HepG2 (cell line): ENCODE results near the gene PSMC3IP. TPM values are rescaled to one million over a fixed set of nuclear protein-coding genes. Genes with fewer than 3 reads are reported as not detected.

ENCODE experiments used
- AHR ChIP-seq: IDR thresholded peaks from 2 replicates; pipeline ENCODE4 v1.6.1; 2018; ENCODE audit warnings: missing genetic modification reagents, missing compliant biosample characterization
- CCAR2 ChIP-seq: fragments of 200-400 bp; formaldehyde crosslinking; optimal IDR thresholded peaks from 2 replicates; pipeline ENCODE3; 2018; ENCODE audit warnings: low read depth, mild to moderate bottlenecking, low read length, moderate library complexity
- ELF1 ChIP-seq: sonication (generic); formaldehyde crosslinking; IDR thresholded peaks from 2 replicates; pipeline ENCODE4 v1.4.0; 2020; ENCODE audit warnings: missing genetic modification reagents
- JUNB ChIP-seq: sonication (generic); formaldehyde crosslinking; IDR thresholded peaks from 2 replicates; pipeline ENCODE4 v1.8.0; 2022; ENCODE audit warnings: missing genetic modification reagents, mild to moderate bottlenecking, borderline replicate concordance
- NFE2 ChIP-seq: sonication (generic); formaldehyde crosslinking; IDR thresholded peaks from 2 replicates; pipeline ENCODE4 v1.4.0; 2020; ENCODE audit warnings: missing genetic modification reagents
- NFRKB ChIP-seq: fragments of 450-650 bp; IDR thresholded peaks from 2 replicates; pipeline ENCODE4 v1.6.1; 2017
- PCBP1 ChIP-seq: fragments of 200-400 bp; formaldehyde crosslinking; IDR thresholded peaks from 2 replicates; pipeline ENCODE4 v1.6.1; 2017; ENCODE audit warnings: mild to moderate bottlenecking, low read depth, low read length, borderline replicate concordance
- PHF21A ChIP-seq: sonication (generic); formaldehyde crosslinking; IDR thresholded peaks from 2 replicates; pipeline ENCODE4 v1.5.0; 2020; ENCODE audit warnings: mild to moderate bottlenecking, missing genetic modification reagents
- PHF8 ChIP-seq: sonication (generic); formaldehyde crosslinking; IDR thresholded peaks from 2 replicates; pipeline ENCODE4 v1.5.0; 2020; ENCODE audit warnings: missing genetic modification reagents
- RORA ChIP-seq: sonication (generic); formaldehyde crosslinking; IDR thresholded peaks from 2 replicates; pipeline ENCODE4 v1.5.0; 2020; ENCODE audit warnings: mild to moderate bottlenecking, missing genetic modification reagents, moderate library complexity
- SIN3A ChIP-seq: IDR thresholded peaks from 2 replicates; pipeline ENCODE4 v1.6.1; 2011; ENCODE audit warnings: low read depth, mild to moderate bottlenecking, control low read depth, low read length, borderline replicate concordance
- TEAD3 ChIP-seq: optimal IDR thresholded peaks from 2 replicates; pipeline ENCODE3; 2016; ENCODE audit warnings: borderline replicate concordance
- XRCC5 ChIP-seq: fragments of 200-400 bp; formaldehyde crosslinking; optimal IDR thresholded peaks from 2 replicates; pipeline ENCODE3; 2017; ENCODE audit warnings: mild to moderate bottlenecking, low read length
- ZNF343 ChIP-seq: sonication (generic); formaldehyde crosslinking; IDR thresholded peaks from 2 replicates; pipeline ENCODE4 v1.4.0; 2020; ENCODE audit warnings: mild to moderate bottlenecking, missing genetic modification reagents
- ZNF354B ChIP-seq: sonication (generic); formaldehyde crosslinking; IDR thresholded peaks from 2 replicates; pipeline ENCODE4 v1.8.0; 2022; ENCODE audit warnings: mild to moderate bottlenecking, missing genetic modification reagents
- ZNF564 ChIP-seq: sonication (generic); formaldehyde crosslinking; IDR thresholded peaks from 2 replicates; pipeline ENCODE4 v1.8.1; 2023; ENCODE audit warnings: mild to moderate bottlenecking, missing genetic modification reagents
- ZNF598 ChIP-seq: sonication (generic); formaldehyde crosslinking; IDR thresholded peaks from 2 replicates; pipeline ENCODE4 v1.5.1; 2020; ENCODE audit warnings: mild to moderate bottlenecking, missing genetic modification reagents, borderline replicate concordance
- ZNF660 ChIP-seq: sonication (generic); formaldehyde crosslinking; IDR thresholded peaks from 2 replicates; pipeline ENCODE4 v1.5.1; 2020; ENCODE audit warnings: mild to moderate bottlenecking, low read depth, missing genetic modification reagents, borderline replicate concordance
- ZNF724P ChIP-seq: sonication (generic); formaldehyde crosslinking; IDR thresholded peaks from 2 replicates; pipeline ENCODE4 v1.8.0; 2022; ENCODE audit warnings: missing genetic modification reagents, borderline replicate concordance
- polyA plus RNA-seq, 8 experiments: library from polyadenylated mRNA; depleted of rRNA in 3 of 8; stranded (reverse) in 7 of 8; unstranded in 1 of 8; fragments of >200 nt; fragmentation: Illumina TruSeq in 4 of 8; extraction: Trizol in 4 of 8; gene quantifications; 2 replicates each; pipeline versions ENCODE4 v1.2.1 to v1.2.3, GENCODE V29; 2011 to 2016; ENCODE audit warnings: low read depth in 4 of 8, missing spikeins in 1 of 8, mixed read lengths in 1 of 8; ENCODE audit not compliant: insufficient read depth in 1 of 8
- total RNA-seq, 5 experiments: library from RNA; depleted of rRNA; stranded (reverse); fragments of >200 nt; fragmentation: Illumina TruSeq; extraction: Trizol; gene quantifications; 2 replicates each; pipeline ENCODE4 v1.2.3, GENCODE V29; 2016; ENCODE audit warnings: low read depth in 1 of 5
- TF ChIP-seq, protein P1 (sequence below): sonication (generic); formaldehyde crosslinking; IDR thresholded peaks from 2 replicates; pipeline ENCODE4 v1.4.0; 2020; ENCODE audit warnings: missing genetic modification reagents
- TF ChIP-seq, protein P2 (sequence below): sonication (generic); formaldehyde crosslinking; IDR thresholded peaks from 2 replicates; pipeline ENCODE4 v1.4.0; 2020; ENCODE audit warnings: missing genetic modification reagents
- TF ChIP-seq, protein P3 (sequence below): sonication (generic); IDR thresholded peaks from 2 replicates; pipeline ENCODE4 v1.6.1; 2016; ENCODE audit warnings: low read depth, borderline replicate concordance

Gene PSMC3IP
- total and polyA plus RNA-seq, 2 of the 13 experiments (the other 11 are each of a cell fraction or from before 2014, with no cell fraction given) = 6.5 to 22.4 TPM

- TF ChIP-seq, protein P1, sequence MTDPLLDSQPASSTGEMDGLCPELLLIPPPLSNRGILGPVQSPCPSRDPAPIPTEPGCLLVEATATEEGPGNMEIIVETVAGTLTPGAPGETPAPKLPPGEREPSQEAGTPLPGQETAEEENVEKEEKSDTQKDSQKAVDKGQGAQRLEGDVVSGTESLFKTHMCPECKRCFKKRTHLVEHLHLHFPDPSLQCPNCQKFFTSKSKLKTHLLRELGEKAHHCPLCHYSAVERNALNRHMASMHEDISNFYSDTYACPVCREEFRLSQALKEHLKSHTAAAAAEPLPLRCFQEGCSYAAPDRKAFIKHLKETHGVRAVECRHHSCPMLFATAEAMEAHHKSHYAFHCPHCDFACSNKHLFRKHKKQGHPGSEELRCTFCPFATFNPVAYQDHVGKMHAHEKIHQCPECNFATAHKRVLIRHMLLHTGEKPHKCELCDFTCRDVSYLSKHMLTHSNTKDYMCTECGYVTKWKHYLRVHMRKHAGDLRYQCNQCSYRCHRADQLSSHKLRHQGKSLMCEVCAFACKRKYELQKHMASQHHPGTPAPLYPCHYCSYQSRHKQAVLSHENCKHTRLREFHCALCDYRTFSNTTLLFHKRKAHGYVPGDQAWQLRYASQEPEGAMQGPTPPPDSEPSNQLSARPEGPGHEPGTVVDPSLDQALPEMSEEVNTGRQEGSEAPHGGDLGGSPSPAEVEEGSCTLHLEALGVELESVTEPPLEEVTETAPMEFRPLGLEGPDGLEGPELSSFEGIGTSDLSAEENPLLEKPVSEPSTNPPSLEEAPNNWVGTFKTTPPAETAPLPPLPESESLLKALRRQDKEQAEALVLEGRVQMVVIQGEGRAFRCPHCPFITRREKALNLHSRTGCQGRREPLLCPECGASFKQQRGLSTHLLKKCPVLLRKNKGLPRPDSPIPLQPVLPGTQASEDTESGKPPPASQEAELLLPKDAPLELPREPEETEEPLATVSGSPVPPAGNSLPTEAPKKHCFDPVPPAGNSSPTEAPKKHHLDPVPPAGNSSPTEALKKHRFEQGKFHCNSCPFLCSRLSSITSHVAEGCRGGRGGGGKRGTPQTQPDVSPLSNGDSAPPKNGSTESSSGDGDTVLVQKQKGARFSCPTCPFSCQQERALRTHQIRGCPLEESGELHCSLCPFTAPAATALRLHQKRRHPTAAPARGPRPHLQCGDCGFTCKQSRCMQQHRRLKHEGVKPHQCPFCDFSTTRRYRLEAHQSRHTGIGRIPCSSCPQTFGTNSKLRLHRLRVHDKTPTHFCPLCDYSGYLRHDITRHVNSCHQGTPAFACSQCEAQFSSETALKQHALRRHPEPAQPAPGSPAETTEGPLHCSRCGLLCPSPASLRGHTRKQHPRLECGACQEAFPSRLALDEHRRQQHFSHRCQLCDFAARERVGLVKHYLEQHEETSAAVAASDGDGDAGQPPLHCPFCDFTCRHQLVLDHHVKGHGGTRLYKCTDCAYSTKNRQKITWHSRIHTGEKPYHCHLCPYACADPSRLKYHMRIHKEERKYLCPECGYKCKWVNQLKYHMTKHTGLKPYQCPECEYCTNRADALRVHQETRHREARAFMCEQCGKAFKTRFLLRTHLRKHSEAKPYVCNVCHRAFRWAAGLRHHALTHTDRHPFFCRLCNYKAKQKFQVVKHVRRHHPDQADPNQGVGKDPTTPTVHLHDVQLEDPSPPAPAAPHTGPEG (CRISPR knock-in tag) = no peak; the same call in 1 of the 2 replicates
- TF ChIP-seq CCAR2 = no peak
- TF ChIP-seq PHF21A (CRISPR knock-in tag) = peak; percentile 53; the same call in 1 of the 2 replicates
- no peak; the same call in 1 of the 2 replicates for TF ChIP-seq ZNF354B (CRISPR knock-in tag)
- TF ChIP-seq, protein P2, sequence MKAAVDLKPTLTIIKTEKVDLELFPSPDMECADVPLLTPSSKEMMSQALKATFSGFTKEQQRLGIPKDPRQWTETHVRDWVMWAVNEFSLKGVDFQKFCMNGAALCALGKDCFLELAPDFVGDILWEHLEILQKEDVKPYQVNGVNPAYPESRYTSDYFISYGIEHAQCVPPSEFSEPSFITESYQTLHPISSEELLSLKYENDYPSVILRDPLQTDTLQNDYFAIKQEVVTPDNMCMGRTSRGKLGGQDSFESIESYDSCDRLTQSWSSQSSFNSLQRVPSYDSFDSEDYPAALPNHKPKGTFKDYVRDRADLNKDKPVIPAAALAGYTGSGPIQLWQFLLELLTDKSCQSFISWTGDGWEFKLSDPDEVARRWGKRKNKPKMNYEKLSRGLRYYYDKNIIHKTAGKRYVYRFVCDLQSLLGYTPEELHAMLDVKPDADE (CRISPR knock-in tag) = peak; percentile 46; the same call in 1 of the 2 replicates
- no peak for TF ChIP-seq NFRKB
- TF ChIP-seq JUNB (CRISPR knock-in tag) = no peak
- 0 out of 2 replicates have a peak, but pooled peaks have one; percentile 26 for TF ChIP-seq ELF1 (CRISPR knock-in tag)
- TF ChIP-seq AHR (CRISPR knock-in tag) = no peak
- no peak for TF ChIP-seq NFE2 (CRISPR knock-in tag)
- peak; percentile 73; the same call in 1 of the 2 replicates for TF ChIP-seq ZNF598 (CRISPR knock-in tag)
- no peak for TF ChIP-seq TEAD3
- TF ChIP-seq XRCC5 = peak; percentile 45
- TF ChIP-seq RORA (CRISPR knock-in tag) = no peak
- TF ChIP-seq PHF8 (CRISPR knock-in tag) = peak; percentile 41
- no peak for TF ChIP-seq PCBP1
- peak; percentile 54; the same call in 1 of the 2 replicates for TF ChIP-seq ZNF564
- TF ChIP-seq ZNF660 (CRISPR knock-in tag) = no peak
- TF ChIP-seq, protein P3, sequence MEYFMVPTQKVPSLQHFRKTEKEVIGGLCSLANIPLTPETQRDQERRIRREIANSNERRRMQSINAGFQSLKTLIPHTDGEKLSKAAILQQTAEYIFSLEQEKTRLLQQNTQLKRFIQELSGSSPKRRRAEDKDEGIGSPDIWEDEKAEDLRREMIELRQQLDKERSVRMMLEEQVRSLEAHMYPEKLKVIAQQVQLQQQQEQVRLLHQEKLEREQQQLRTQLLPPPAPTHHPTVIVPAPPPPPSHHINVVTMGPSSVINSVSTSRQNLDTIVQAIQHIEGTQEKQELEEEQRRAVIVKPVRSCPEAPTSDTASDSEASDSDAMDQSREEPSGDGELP = peak; percentile 11; the same call in 1 of the 2 replicates
- TF ChIP-seq ZNF724P = no peak
- no peak for TF ChIP-seq SIN3A
- TF ChIP-seq ZNF343 (CRISPR knock-in tag) = no peak
Observed at GRCh38 chr17:42531455-42532354, 45.8 kb downstream of the PSMC3IP start (continued).
